Measurements from ENCODE around the gene LMTK3. TPM values are rescaled to one million over a fixed set of nuclear protein-coding genes. Genes with fewer than 3 reads are reported as not detected.

The LMTK3 gene
- total RNA-seq, 3 donors from 2014 or later, result 1.8 to 2.6 (median 2.0) TPM

DNA sequence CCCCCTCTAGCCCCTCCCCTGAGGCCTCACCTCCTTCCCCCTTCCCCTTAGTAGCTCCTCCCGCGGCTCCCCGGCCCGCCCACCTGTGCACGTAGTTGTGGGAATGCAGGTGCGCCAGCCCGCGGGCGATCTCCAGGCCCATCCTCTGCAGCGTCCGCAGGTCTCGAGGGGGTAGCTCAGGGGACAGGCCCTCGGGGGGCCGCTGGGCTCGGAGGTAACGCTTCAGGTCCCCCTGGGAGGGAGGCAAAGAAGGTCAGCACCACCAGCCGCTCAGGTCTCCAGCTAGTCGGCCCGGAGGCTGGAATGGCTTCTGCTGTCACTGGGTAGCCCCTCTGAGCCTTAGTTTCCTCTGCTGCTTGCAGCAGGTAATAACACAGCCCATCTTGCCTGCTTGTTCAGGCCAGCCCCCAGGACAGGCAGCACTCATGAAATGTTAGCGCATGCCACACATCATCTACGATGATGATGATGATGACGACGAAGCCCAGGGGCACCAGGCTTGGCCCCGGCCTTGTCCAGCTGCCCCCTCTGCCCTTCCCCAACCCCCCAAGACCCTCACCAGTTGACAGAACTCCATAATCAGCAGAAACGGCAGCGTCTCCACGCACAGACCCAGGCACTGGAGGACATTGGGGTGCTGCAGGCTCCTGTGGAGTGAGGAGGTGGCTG is 9.2 kb downstream of the LMTK3 start:
- Mint-ChIP-seq H3K27me3 (ENCODE audit: low read depth) (peaks cover 7% of the 10 kb centered on the region), H3K36me3 (ENCODE audit: insufficient read depth) (no peaks in the 10 kb centered on the region), H3K4me3 (no peak overlapping the region), H3K4me1 (ENCODE audit: low read depth) (peaks cover 11% of the 10 kb centered on the region), H3K9me3 (no peaks in the 10 kb centered on the region)
- ATAC-seq, result peak in 1 of 2 donors; percentile 66
- no peak for DNase-seq

DNA sequence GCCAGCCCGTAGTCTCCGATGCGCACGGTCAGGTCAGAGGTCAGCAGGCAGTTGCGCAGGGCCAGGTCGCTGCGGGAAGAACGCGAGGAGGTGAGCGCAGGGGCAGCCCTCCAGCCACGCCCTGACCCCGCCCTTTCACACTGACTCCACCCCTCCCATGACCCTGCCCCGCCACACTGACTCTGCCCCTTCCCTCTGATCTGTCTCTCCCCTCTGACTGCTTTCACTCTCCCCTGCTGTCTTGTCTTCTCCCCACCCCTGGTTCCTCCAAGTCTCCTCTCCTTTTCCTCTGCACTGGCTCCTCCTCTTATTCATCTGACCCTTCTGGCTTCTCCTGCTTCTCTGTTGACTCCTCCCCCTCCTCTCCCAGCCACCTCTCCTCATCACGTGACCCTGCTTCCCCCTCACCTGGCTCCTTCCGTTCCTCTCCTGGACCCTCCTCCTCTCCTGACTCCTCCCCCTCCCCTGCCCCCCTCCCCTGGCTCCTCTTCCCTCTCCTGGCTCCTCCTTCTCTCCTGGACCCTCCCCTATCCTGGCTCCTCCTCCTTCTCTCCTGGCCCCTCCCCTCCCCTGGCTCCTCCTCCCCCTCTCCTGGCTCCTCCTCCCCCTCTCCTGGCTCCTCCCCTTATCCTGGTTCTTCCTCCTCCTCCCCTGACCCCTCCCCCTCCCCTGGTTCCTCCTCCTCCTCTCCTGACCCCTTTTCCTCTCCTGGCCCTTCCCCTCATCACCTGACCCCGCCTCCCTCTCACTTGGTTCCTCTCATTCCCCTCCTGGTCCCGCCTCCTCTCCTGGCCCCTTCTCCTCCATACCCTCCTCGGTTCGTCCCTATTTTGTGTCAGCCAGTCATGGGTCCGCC is 9.9 kb downstream of the LMTK3 start:
- ATAC-seq (peak; percentile 70 to 77), DNase-seq (peak; percentile 64)
- H3K27me3 Mint-ChIP-seq (ENCODE audit: low read depth), result peaks cover 12% of the 10 kb centered on the region
- peak overlapping the region; percentile 21 for H3K4me3 Mint-ChIP-seq
- peaks cover 11% of the 10 kb centered on the region for H3K4me1 Mint-ChIP-seq (ENCODE audit: low read depth)
- no peaks in the 10 kb centered on the region for H3K9me3 Mint-ChIP-seq
- no peaks in the 10 kb centered on the region for H3K36me3 Mint-ChIP-seq (ENCODE audit: insufficient read depth)

DNA sequence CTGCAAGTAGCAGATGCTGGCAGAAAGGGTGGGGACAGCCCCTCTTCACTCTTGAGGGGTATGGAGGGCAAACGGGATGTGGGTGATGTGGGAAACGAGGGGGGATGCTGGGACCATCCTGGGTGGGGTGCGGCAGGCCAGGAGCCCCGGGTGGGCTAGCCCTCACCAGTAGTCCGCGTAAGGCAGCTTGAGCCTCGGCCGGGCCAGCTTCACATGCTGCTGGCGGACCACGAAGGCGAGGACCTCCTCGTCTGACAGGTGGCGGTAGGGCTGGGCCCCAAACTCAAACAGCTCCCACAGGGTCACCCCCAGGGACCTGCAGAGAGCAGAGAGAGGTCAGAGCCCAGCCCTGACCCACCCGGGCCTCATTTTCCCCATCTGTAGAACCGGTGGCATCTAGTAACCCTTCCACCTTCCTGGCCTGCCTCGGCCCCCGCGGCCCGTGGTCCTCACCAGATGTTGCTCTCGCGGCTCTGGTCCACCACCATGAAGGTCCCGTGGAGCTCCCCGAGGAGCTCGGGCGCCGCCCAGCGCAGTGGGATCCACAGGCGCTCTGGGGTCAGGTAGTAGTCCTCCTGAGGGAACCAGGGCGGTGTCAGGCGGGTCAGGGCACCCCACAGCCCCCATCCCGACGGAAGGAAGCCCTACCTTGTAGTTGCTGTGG is 10.7 kb downstream of the LMTK3 start:
- Mint-ChIP-seq H3K4me3 (peak overlapping the region; percentile 21), H3K36me3 (ENCODE audit: insufficient read depth) (no peaks in the 10 kb centered on the region), H3K4me1 (ENCODE audit: low read depth) (peaks cover 11% of the 10 kb centered on the region), H3K9me3 (no peaks in the 10 kb centered on the region), H3K27me3 (ENCODE audit: low read depth) (peaks cover 12% of the 10 kb centered on the region)
- ATAC-seq (no peak), DNase-seq (no peak)

DNA sequence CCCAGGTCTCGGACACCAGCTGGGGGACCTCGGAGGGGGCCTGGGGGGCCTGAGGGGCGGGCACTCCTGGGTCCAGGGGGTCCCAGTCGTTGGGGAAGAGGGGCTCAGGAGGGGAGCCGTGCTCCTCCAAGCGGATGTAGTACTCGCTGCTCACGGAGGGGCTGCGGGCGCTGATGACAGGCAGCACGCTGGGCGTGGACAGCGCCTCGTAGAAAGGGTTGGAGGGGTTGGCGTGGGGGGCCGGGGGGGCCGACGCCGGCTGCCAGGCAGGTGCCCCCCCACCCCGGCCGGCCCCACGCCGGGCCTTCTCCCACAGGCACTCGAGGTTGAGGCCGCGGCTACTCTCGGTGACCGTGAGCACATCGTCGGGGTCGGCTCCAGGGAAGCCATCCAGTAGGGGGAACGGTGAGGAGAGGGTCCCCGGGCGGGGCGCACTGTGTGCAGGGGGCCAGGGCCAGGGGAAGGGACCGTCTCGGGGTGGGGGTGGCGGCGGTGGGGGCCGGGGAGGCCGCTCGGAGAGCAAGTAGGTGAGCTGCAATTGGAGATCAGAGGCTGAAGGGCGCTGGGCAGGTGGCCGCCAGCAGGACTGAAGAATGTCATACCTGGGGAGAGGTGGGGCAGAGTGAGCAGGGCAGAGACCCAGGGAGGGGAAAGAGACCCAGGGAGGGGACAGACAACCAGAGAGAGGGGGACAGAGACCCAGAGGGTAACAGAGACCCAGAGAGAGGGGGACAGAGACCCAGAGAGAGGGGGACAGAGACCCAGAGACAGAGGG is 12.1 kb downstream of the LMTK3 start:
- no peak overlapping the region for H3K4me3 Mint-ChIP-seq
- peaks cover 24% of the 10 kb centered on the region for H3K27me3 Mint-ChIP-seq (ENCODE audit: low read depth)
- no peaks in the 10 kb centered on the region for H3K9me3 Mint-ChIP-seq
- ATAC-seq (no peak), DNase-seq (no peak)
- H3K36me3 Mint-ChIP-seq (ENCODE audit: insufficient read depth), result no peaks in the 10 kb centered on the region
- peaks cover 11% of the 10 kb centered on the region for H3K4me1 Mint-ChIP-seq (ENCODE audit: low read depth)

DNA sequence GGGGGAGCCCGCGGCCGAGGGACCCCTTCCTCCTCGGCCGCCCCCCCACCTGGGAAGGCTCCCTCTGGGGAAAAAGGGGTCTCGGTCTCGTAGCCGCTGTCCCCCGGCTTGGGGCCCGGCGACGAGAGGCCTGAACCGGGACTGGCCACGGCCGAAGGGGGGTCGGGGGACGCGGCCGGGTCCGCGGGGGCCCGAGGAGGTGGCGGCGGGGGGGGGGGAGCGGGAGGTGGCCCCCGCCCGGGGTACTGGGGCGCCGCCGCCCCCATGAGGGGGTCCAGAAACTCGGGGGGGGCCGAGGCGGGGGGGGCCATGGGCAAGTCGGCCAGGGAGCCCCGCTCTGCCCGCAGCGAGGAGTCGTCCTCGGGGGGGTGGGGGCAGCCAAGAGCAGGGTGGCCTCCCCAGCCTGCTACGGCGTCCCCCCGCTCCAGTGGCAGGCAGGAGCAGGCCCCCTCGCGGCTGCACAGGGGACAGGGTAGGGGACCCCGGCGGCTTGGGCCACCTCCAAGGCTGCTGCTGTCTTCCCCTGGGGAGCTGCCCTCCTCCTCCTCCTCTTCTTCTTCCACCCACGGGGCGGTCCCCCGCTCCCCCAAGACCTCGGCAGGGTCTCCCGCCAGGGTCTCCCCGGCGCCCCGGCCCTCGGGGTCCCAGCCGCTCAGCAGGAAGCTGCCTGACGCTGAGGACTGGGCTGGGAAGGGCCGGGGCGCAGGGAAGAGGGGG is 12.9 kb downstream of the LMTK3 start:
- H3K9me3 Mint-ChIP-seq, result no peaks in the 10 kb centered on the region
- ATAC-seq (no peak), DNase-seq (no peak)
- H3K4me1 Mint-ChIP-seq (ENCODE audit: low read depth), result peaks cover 15% of the 10 kb centered on the region
- no peaks in the 10 kb centered on the region for H3K36me3 Mint-ChIP-seq (ENCODE audit: insufficient read depth)
- no peak overlapping the region for H3K4me3 Mint-ChIP-seq
- peaks cover 28% of the 10 kb centered on the region for H3K27me3 Mint-ChIP-seq (ENCODE audit: low read depth)

DNA sequence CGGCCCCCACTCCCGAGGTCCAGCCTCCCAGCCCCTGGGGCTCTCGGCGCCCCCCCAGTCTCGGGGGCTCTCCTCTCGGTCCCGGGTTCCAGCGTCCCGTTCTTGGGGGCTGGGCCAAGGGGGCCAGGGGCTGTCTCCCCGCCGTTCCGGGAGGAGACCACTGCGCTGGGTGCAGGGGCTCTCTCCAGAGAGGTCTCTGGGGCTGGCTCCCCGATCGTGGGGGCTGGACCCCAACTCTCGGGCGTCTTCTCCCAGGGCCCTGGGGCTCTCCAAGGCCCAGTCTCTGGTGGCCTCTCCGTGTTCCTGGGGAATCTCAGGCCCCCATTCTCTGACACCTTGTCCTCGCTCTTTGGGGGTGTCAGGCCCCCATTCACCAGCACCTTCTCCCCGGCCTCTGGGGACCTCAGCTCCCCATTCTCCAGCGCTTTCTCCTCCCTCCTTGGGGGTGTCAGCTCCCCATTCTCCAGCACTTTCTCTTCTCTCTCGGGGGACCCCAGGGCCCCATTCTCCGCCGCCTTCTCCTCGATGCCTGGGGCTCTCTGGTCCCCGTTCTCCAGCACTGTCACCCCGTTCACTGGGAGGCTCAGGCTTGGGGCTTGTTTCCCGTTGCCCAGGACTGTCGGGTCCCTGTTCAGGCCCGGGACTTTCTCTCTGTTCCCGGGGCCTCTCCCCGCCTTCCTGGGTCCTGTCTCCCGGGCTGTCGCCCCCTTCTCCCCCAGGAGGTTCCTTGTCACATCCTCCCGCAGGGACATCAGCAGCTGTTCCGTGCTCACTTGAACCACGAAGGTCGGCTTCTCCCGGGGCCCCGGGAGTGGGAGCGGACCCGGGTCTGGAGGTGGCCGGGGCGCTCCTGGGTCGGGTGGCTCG is 13.7 kb downstream of the LMTK3 start:
- DNase-seq (no peak), ATAC-seq (no peak)
- Mint-ChIP-seq H3K4me1 (ENCODE audit: low read depth) (peaks cover 15% of the 10 kb centered on the region), H3K36me3 (ENCODE audit: insufficient read depth) (no peaks in the 10 kb centered on the region), H3K4me3 (no peak overlapping the region), H3K27me3 (ENCODE audit: low read depth) (peaks cover 28% of the 10 kb centered on the region), H3K9me3 (no peaks in the 10 kb centered on the region)

DNA sequence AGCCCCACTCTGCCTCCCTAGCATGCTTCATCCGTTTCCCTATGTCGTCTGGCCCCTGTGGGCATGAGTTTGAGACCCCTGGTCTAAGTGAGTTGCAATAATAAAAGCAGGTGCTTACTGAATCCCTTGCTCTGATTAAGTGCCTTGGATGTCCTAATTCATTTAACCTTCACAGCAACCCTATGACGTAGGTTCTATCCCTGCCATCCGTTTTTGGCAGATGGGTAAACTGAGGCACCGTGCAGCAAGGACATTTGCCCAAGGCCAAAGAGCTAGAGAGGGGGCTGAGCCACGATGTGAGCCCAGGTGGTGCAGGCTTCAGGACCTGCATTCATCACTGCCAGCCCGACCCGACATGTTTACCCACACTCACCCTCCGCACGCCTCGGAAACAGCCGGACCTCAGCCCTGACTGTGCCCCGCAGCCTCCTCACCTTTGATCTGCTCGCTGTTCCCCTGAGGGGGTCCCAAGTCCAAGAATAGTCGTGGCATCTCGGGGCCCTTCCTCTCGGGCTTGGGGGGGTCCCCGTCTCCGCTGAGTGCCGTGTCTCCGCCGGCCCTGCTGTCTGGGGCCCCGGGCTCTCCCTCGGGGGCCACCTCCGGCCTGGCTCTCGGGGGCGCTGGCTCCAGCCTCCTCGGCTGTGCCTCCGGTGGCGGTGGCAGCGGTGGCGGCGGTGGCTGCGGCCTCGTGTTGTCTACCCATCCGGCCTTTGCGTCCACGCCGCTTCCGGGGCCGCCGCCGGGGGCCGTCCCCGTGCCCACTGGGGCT is 14.5 kb downstream of the LMTK3 start:
- DNase-seq, result no peak
- no peak overlapping the region for H3K4me3 Mint-ChIP-seq
- no peaks in the 10 kb centered on the region for H3K36me3 Mint-ChIP-seq (ENCODE audit: insufficient read depth)
- peaks cover 22% of the 10 kb centered on the region for H3K4me1 Mint-ChIP-seq (ENCODE audit: low read depth)
- no peaks in the 10 kb centered on the region for H3K9me3 Mint-ChIP-seq
- peaks cover 35% of the 10 kb centered on the region for H3K27me3 Mint-ChIP-seq (ENCODE audit: low read depth)
- ATAC-seq, result no peak

DNA sequence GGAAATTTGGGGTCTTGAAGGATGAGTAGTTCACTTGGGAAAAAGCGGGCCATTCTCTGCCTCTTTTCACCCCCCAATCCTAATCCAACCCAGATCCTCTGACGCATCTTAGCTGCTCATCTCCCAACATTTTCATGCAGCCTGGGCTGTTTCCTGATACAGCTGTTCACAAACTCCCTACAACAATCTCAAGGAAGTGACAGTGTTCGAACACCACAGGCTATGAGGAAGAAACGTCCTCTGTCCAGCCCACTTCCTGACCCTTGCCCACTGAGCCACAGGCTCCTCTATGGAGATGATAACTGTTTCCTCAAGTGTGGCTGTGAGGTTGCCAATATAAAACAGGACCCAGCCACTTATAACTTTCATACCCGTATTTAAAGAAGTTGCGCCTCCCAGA is 16.2 kb downstream of the LMTK3 start:
- Mint-ChIP-seq H3K4me1 (ENCODE audit: low read depth) (peaks cover 26% of the 10 kb centered on the region), H3K4me3 (no peak overlapping the region), H3K36me3 (ENCODE audit: insufficient read depth) (no peaks in the 10 kb centered on the region), H3K9me3 (no peaks in the 10 kb centered on the region), H3K27me3 (ENCODE audit: low read depth) (peaks cover 38% of the 10 kb centered on the region)
- ATAC-seq, result no peak
- no peak for DNase-seq

DNA sequence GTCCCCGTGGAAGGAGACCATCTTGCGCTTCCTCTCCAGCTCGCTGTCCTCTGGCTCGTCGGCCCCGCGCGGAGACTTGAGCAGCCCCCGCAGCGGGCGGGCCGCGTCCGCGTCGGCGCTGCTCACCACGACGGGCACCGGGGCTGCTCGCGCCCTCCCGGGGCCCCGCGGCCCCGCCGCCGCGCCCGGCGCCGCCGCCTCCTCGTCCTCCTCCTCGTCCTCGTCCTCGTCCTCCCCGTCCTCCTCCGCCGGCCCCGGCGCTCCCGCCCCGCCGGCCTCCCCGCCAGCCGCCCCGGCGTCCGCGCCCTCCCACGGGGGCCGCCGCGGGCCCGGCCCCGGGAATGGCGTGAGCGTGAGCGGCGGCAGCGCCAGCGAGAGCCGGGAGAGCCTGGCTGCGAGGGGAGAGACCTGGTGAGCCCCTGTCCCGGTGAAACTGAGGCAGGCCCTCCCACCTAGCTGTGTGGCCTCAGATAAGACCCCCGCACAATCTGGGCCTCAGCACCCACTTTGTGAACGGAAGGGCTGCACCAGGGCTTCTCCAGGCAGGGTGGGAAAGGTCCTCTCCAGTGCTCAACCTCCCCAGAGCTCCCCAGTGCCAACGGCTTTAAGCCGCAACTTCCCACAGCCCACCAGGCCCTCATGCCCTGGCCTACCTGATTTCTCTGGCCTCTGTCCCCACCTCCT is 17.8 kb downstream of the LMTK3 start:
- peaks cover 36% of the 10 kb centered on the region for H3K27me3 Mint-ChIP-seq (ENCODE audit: low read depth)
- H3K4me1 Mint-ChIP-seq (ENCODE audit: low read depth), result peaks cover 33% of the 10 kb centered on the region
- peak overlapping the region; percentile 73 for H3K4me3 Mint-ChIP-seq
- no peaks in the 10 kb centered on the region for H3K36me3 Mint-ChIP-seq (ENCODE audit: insufficient read depth)
- no peaks in the 10 kb centered on the region for H3K9me3 Mint-ChIP-seq
- peak; percentile 12 to 27 for ATAC-seq
- no peak for DNase-seq

DNA sequence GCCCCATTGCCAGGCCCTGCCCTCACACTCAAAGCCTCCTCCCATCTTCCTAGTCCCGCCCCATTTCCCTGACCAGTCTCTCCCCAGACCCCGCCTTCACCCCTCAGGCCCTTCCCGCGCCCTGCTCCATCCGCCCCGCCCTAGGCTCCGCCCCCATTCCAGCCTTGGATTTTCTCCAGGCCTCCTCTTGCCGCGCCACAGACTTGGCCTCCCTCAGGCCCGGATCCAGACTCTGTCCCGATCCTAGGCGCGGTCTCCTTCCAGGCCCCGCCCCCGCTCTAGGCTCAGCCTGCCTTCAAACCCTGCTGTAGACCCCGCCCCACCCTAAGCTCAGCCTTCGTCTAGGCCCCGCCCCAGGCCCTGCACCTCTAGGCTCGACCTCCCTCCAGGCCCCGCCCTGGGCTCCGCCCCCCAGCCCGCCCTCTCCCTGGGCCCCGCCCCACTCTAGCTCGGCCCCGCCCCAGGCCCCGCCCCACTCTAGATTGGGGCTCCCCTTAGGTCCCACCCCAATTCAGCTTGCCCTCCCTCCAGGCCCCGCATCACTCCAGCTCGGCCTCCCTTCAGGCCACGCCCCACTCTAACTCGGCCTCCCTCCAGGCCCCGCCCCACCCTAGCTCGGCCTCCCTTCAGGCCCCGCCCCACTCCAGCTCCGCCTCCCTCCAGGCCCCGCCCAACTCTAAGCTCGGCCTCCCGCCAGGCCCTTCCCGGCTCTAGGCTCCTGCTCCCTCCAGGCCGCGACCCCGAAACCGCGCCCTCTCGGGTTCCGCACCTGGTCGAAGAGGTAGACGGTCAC is 18.5 kb downstream of the LMTK3 start:
- DNase-seq, result peak; percentile 74
- ATAC-seq, result peak; percentile 77 to 78
- Mint-ChIP-seq H3K36me3 (ENCODE audit: insufficient read depth) (no peaks in the 10 kb centered on the region), H3K4me1 (ENCODE audit: low read depth) (peaks cover 32% of the 10 kb centered on the region), H3K4me3 (peak overlapping the region; percentile 56), H3K9me3 (no peaks in the 10 kb centered on the region), H3K27me3 (ENCODE audit: low read depth) (peaks cover 35% of the 10 kb centered on the region)

DNA sequence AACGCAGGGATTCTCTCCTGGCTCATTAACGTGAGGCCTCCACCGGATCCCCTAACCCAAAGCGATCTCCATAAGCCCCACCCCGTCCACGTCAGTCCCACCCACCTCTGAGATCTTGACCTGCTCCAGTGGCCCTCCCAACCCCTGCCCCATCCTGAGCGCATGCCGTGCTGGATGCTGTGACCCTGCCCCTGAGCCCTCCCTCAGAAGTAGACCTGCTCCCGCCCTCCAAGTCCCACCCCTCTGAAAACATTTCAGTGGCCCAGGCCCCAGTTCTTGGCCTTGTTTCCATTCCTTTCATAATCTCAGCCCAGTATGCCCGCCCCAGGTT is 19.9 kb downstream of the LMTK3 start:
- Mint-ChIP-seq H3K27me3 (ENCODE audit: low read depth) (peaks cover 28% of the 10 kb centered on the region), H3K4me1 (ENCODE audit: low read depth) (peaks cover 30% of the 10 kb centered on the region), H3K36me3 (ENCODE audit: insufficient read depth) (no peaks in the 10 kb centered on the region), H3K4me3 (peak overlapping the region; percentile 14), H3K9me3 (no peaks in the 10 kb centered on the region)
- no peak for DNase-seq
- no peak for ATAC-seq

Data from activated T-cell treated with anti-CD3 and anti-CD28 coated beads, Interleukin-2, amount 50 U/mL, for 4 hours (primary cell).